ENCODE measurements around the gene MTRR.
"Not testable (repeated sequence)": the region's sequence is repeated elsewhere in the genome, so short reads cannot be mapped to it uniquely, and the experiment has no call there.

MTRR gene

DNA sequence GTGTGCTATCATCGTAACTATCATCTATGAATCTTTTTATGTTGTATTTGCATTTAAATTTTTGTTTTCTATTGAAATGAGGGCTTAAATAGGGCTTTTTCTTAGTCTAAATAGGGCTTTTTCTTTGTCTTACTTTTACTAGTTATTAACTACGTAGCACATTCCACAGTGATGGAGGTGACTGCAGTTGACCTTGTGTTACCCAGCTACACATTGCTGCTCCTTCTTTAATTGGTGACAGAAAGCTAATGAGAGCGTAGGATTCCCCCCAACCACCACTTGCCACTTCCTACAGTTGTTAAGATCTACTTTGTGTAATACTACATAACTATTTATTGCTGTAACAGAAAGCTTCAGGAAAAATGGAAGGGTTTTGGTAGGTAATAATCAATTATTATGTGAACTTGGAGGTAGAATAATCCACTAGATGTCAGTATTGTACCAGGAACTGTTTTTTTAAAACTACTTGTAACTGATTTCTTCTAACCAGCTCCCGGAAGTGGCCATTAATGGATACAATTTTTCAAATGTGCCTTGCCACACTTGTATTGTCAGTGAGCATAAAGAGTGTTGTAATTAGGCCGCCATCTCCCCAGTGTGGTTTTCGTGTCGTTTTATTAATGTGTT lies 18.0 kb downstream of the MTRR start:
- Mint-ChIP-seq H3K36me3 (ENCODE audit: insufficient read depth) (peaks cover 78% of the 10 kb centered on the region), H3K9me3 (no peaks in the 10 kb centered on the region), H3K27me3 (no peaks in the 10 kb centered on the region), H3K4me3 (no peak overlapping the region), H3K4me1 (ENCODE audit: low read depth in 2 of 2) (peaks cover 7 to 15% of the 10 kb centered on the region in 2 donors), H3K27ac (peak overlapping the region; percentile 6 to 84)
- DNase-seq (peak in 1 of 3 experiments; percentile 4), ATAC-seq (replicated peaks) (peak; percentile 65)

DNA sequence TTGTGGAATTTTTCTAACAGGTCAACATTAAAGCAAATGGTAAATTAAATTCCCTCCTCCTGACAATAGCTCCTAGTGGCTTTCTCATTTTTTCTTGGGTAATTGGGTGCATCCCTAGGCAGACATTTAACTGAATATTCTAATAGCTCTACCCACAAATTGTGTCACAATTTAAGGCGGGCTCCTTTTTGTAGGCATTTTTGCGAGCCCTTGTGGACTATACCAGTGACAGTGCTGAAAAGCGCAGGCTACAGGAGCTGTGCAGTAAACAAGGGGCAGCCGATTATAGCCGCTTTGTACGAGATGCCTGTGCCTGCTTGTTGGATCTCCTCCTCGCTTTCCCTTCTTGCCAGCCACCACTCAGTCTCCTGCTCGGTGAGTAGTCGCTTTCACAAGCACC lies 20.0 kb downstream of the MTRR start:
- DNase-seq = no peak
- ATAC-seq (replicated peaks) = no peak
- Mint-ChIP-seq H3K4me3 (no peak overlapping the region), H3K36me3 (ENCODE audit: insufficient read depth) (peaks cover 76% of the 10 kb centered on the region), H3K27ac (peak overlapping the region in 1 of 2 donors; percentile 20), H3K4me1 (ENCODE audit: low read depth in 2 of 2) (peaks cover 5 to 9% of the 10 kb centered on the region in 2 donors), H3K9me3 (no peaks in the 10 kb centered on the region), H3K27me3 (no peaks in the 10 kb centered on the region)

DNA sequence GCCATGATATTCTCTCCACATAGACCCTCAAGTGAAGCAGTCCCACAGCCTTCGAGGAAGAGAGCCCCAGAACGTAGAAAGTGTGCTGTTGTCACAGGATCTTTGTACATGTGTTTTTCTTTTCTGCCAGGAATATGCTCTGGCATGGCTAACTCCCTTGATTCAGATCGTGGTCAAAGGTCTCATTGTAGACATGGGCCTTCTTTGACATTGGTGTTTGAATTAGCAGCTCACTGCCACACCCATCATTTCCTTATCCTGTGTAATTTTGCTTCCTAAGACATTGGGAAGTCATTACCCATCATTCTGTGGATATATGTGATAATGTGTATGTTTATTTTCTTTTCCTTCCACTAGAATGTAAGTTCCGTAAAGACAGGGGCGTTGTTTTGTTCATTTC lies 25.5 kb downstream of the MTRR start:
- Mint-ChIP-seq H3K4me3 (no peak overlapping the region), H3K27ac (peak overlapping the region; percentile 20 to 46), H3K27me3 (no peaks in the 10 kb centered on the region), H3K9me3 (no peaks in the 10 kb centered on the region), H3K36me3 (ENCODE audit: insufficient read depth) (peaks cover 90% of the 10 kb centered on the region), H3K4me1 (ENCODE audit: low read depth in 2 of 2) (no peaks in the 10 kb centered on the region)
- DNase-seq (no peak), ATAC-seq (replicated peaks) (no peak)

DNA sequence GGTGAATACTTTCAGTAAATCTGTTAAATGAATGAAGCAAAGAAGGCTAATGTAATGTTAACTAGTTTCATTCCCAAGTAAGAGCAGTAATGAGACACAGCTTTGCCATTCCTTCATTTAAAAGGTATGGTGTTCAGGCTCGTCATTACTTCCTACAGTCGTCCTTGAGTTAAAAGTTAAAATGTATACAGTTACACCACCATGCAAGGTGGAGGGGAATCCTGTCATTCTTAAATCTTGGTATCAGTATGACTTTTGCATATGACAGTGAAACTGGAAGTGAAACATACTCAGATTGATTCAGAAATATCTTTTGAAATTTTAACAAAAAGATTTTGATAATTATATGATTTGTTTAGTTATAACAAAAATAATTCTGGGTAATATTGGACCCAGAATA lies 25.9 kb downstream of the MTRR start:
- Mint-ChIP-seq H3K36me3 (ENCODE audit: insufficient read depth) (peaks cover 89% of the 10 kb centered on the region), H3K27ac (peak overlapping the region in 1 of 2 donors; percentile 46), H3K4me1 (ENCODE audit: low read depth in 2 of 2) (no peaks in the 10 kb centered on the region), H3K9me3 (no peaks in the 10 kb centered on the region), H3K4me3 (no peak overlapping the region), H3K27me3 (no peaks in the 10 kb centered on the region)
- DNase-seq = no peak
- ATAC-seq (replicated peaks) = no peak

DNA sequence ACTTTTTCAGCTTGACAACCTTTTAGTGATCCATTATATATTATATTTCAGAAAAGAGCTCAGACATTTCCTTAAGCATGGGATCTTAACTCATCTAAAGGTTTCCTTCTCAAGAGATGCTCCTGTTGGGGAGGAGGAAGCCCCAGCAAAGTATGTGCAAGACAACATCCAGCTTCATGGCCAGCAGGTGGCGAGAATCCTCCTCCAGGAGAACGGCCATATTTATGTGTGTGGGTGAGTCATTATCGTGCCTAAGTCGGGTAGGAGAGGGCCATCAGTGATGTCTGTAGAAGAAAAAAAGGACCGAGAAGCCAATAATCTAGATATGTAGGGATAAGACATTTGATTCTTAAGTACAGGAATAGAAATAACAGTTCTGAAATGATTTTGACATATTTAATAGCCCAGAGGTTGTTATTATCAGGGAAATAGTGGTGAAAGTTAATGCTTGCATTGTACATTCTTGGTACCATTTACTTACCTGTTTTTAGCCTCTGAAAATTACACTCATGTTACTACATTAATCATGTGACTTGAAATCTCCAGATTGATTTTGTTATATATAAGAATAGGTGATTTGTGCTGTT lies 28.2 kb downstream of the MTRR start:
- DNase-seq (peak in 1 of 3 experiments; percentile 8), ATAC-seq (replicated peaks) (peak; percentile 53)
- no peak overlapping the region for H3K4me3 Mint-ChIP-seq
- no peaks in the 10 kb centered on the region for H3K4me1 Mint-ChIP-seq (ENCODE audit: low read depth in 2 of 2)
- H3K27me3 Mint-ChIP-seq = no peaks in the 10 kb centered on the region
- peaks cover 91% of the 10 kb centered on the region for H3K36me3 Mint-ChIP-seq (ENCODE audit: insufficient read depth)
- no peaks in the 10 kb centered on the region for H3K9me3 Mint-ChIP-seq
- peak overlapping the region in 1 of 2 donors; percentile 1 for H3K27ac Mint-ChIP-seq

DNA sequence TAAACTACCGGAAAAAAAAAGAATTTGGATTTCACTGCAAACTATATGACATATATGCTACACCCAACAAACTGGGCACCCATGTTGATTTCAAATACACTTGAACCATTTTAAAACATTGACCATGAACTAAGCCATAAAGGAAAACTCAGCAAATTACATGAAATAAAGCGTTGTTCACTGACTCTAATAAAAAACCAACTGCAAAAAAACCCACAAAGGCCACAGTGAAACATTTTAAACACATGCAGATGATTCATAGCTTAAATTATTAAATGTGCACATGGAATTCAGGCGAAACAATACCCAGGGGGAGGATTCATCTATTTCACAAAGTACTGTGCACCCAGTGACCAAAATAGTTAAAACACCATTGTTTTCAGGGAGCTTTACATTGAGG lies 33.3 kb downstream of the MTRR start:
- Mint-ChIP-seq H3K27me3 (no peaks in the 10 kb centered on the region), H3K27ac (no peak overlapping the region)

DNA sequence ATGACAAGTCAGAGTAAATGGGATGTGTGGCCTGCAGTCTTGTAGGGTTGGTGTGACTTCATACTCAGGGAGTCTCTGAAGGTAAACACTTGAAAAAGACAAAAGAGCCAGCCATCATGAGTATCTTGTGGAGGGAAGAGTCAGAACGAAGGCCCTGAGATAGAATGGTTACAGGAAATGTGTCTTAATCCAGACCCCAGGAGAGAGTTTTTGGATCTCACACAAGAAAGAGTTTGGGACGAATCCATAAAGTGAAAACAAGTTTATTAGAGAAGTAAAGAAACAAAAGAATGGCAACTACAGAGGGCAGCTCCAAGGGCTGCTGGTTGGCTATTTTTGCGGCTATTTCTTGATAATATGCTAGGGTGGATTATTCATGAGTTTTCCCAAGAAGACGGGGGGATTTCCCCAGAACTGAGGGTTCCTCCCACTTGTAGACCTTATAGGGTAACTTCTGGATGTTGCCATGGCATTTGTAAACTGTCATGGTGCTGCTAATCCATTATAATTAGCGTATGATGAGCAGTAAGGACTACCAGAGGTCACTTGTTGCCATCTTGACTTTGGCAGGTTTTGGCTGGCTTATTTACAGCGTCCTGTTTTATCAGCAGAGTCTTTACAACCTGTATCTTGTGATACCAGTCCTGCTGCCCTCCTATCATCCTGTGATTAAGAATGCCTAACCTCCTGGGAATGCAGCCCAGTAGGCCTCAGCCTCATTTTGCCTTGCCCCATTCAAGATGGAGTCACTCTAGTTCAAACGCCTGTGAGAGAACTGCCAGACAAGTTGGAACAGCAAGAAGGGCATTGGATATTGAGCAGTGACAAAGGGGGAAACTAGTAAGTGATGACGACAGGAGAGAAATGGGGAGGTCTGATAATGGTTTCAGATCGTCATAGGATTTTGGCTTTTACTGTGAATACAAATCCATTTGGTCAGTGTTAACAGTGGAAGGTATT lies 34.0 kb downstream of the MTRR start:
- H3K36me3 Mint-ChIP-seq (ENCODE audit: insufficient read depth) = peaks cover 37% of the 10 kb centered on the region
- H3K9me3 Mint-ChIP-seq = peaks cover 2 to 5% of the 10 kb centered on the region in 2 donors
- DNase-seq = no peak
- no peaks in the 10 kb centered on the region for H3K27me3 Mint-ChIP-seq
- no peaks in the 10 kb centered on the region for H3K4me1 Mint-ChIP-seq (ENCODE audit: low read depth in 2 of 2)
- no peak for ATAC-seq (replicated peaks)
- H3K4me3 Mint-ChIP-seq = no peak overlapping the region
- no peak overlapping the region for H3K27ac Mint-ChIP-seq

More for the DNA sequence above, 33.3 kb downstream of the MTRR start:
- ATAC-seq (replicated peaks) (no peak), DNase-seq (no peak)
- peaks cover 45% of the 10 kb centered on the region for H3K36me3 Mint-ChIP-seq (ENCODE audit: insufficient read depth)
- H3K4me3 Mint-ChIP-seq = no peak overlapping the region
- no peaks in the 10 kb centered on the region for H3K9me3 Mint-ChIP-seq
- no peaks in the 10 kb centered on the region for H3K4me1 Mint-ChIP-seq (ENCODE audit: low read depth in 2 of 2)

DNA sequence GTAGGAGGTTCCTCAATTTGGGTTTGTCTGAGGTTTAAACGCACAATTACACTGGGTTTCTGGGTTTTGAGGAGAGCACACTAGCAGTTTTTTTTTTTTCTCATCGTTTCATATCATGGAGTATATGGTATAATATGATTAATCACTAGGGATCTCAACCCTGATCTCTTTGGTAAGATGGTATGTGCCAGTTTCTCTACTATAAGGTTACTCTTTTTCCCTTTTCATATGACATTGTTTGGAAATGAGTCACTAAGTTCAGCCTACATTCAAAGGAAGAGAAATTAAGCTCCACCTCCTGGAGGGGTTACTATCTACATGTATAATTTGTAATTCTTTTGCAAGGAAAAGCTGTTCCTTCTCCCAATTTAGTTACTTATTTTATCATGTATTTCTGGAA lies 35.2 kb downstream of the MTRR start:
- peaks cover 2 to 12% of the 10 kb centered on the region in 2 donors for H3K9me3 Mint-ChIP-seq
- no peak for DNase-seq
- no peak overlapping the region for H3K4me3 Mint-ChIP-seq
- no peaks in the 10 kb centered on the region for H3K27me3 Mint-ChIP-seq
- peak overlapping the region in 1 of 2 donors; percentile 10 for H3K27ac Mint-ChIP-seq
- H3K36me3 Mint-ChIP-seq (ENCODE audit: insufficient read depth) = peaks cover 29% of the 10 kb centered on the region
- ATAC-seq (replicated peaks) = no peak
- no peaks in the 10 kb centered on the region for H3K4me1 Mint-ChIP-seq (ENCODE audit: low read depth in 2 of 2)

DNA sequence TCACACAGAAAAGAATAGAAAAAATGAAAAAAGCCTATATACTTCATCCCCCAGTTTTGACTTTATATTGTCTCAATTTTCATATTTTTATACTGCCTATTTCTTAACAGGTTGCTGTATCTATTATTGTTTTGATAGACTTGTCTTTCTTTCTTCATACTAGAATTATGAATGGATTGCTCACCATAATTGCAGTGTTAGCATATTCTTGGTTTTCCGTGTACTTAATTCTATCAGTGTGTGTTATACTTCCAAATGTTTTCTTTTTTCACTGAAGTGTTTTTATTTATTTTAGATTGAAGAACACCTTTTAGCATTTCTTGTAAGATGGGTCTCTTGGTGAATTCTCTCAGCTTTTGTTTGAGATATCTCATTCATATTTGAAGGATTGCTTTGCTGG lies 38.7 kb downstream of the MTRR start:
- Mint-ChIP-seq H3K9me3 (peaks cover 3 to 12% of the 10 kb centered on the region in 2 donors), H3K4me1 (ENCODE audit: low read depth in 2 of 2) (no peaks in the 10 kb centered on the region), H3K27me3 (no peaks in the 10 kb centered on the region), H3K4me3 (no peak overlapping the region), H3K27ac (no peak overlapping the region), H3K36me3 (ENCODE audit: insufficient read depth) (peaks cover 4% of the 10 kb centered on the region)
- DNase-seq = no peak
- no peak for ATAC-seq (replicated peaks)

DNA sequence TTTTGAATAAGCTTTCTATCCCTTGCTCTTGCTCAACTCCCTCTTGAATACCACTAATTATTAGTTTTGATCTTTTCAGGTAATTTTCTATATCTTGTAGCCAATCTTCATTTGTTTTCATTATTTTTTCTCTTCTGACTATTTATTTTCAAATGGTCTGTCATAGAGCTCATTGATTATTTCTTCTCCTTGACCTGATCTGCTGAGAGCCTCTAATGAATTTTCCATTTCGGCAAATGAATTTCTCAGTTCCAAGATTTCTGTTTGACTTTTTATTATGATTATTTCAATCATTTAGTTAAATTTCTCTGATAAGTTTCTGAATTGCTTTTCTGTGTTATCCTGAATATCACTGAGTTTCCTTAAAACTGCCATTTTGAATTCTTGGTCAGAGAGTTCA lies 39.4 kb downstream of the MTRR start:
- no peaks in the 10 kb centered on the region for H3K4me1 Mint-ChIP-seq (ENCODE audit: low read depth in 2 of 2)
- peaks cover 4% of the 10 kb centered on the region for H3K36me3 Mint-ChIP-seq (ENCODE audit: insufficient read depth)
- no peak overlapping the region for H3K4me3 Mint-ChIP-seq
- no peak overlapping the region for H3K27ac Mint-ChIP-seq
- DNase-seq (no peak), ATAC-seq (replicated peaks) (no peak)
- H3K27me3 Mint-ChIP-seq = no peaks in the 10 kb centered on the region
- peaks cover 6 to 12% of the 10 kb centered on the region in 2 donors for H3K9me3 Mint-ChIP-seq

DNA sequence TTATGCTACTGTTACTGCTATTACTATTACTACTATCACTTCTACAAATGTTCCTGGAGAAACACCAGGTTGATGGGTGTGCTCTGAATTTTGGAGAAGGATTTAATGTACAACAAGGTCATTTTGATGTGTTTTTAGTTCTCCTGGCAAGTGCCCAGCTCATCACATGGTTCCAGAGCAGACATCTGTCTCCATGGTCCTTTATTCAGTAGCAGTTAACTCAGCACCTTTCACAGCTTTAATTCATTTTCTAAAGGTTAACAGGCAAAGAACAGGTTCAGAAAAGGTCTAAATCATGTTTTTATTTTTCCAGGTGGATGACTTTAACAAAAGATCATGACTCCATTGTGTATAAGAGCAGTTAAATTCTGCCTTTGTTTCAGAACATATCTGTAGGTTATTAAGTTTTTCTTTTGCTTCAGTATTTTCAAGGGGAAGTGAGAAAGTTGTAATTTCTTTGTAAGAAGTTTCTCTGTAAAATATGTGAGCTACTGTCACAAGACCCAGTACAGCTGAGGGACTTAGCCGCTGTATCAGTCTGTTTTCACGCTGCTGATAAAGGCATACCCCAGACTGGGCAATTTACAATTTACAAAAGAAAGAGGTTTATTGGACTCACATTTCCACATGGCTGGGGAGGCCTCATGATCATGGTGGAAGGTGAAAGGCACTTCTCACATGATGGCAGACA lies 41.9 kb downstream of the MTRR start:
- Mint-ChIP-seq H3K4me1 (ENCODE audit: low read depth in 2 of 2) (no peaks in the 10 kb centered on the region), H3K4me3 (no peak overlapping the region), H3K36me3 (ENCODE audit: insufficient read depth) (peaks cover 4% of the 10 kb centered on the region), H3K27me3 (no peaks in the 10 kb centered on the region), H3K27ac (no peak overlapping the region), H3K9me3 (peaks cover 6 to 12% of the 10 kb centered on the region in 2 donors)
- ATAC-seq (replicated peaks) = no peak
- no peak for DNase-seq

DNA sequence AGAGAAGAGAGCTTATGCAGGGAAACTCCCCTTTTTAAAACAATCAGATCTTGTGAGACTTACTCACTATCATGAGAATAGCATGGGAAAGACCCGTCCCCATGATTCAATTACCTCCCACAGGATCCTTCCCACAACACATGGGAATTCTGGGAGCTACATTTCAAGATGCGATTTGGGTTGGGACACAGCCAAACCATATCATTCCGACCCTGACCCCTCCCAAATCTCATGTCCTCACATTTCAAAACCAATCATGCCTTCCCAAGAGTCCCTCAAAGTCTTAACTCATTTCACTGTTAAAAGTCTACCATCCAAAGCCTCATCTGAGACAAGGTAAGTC lies 42.5 kb downstream of the MTRR start:
- not testable (repeated sequence) for H3K4me3 Mint-ChIP-seq; DNase-seq; H3K36me3 Mint-ChIP-seq (ENCODE audit: insufficient read depth); H3K27me3 Mint-ChIP-seq; ATAC-seq (replicated peaks); H3K27ac Mint-ChIP-seq; H3K4me1 Mint-ChIP-seq (ENCODE audit: low read depth in 2 of 2)
- H3K9me3 Mint-ChIP-seq = peaks cover 6 to 12% of the 10 kb centered on the region in 2 donors

DNA sequence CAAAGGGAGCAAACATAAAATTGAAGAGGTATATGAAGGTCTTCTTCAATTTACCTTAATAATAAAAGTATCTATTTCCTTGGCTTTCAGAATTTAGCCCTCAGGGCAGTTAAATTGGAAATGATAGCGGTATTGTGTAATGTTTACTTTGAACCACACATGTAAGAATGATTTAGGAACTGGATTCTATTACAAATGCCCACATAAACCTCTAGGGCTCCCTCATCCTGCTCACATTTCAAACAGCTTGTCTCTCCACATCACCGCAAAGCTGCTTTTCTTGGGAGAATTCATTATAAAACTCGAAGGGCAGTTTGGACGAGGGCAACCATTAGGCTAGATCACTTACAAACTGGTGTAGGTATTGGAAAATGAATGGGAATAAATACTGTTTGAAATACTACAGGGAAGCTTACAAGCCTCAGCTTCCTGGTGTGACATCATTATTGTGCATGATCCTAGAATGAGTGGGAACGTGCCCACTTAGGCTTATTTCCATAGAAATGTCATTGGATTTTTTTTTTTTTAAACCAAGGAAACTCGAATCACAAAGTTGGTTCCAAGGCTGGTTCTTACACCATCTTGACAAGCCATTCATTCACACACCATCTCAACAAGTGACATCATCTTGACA lies 47.3 kb downstream of the MTRR start:
- peaks cover 0 to 6% of the 10 kb centered on the region in 2 donors for H3K27me3 Mint-ChIP-seq
- H3K9me3 Mint-ChIP-seq = peaks cover 0 to 3% of the 10 kb centered on the region in 2 donors
- H3K36me3 Mint-ChIP-seq (ENCODE audit: insufficient read depth) = no peaks in the 10 kb centered on the region
- H3K4me3 Mint-ChIP-seq = no peak overlapping the region
- H3K27ac Mint-ChIP-seq = no peak overlapping the region
- no peak for ATAC-seq (replicated peaks)
- no peaks in the 10 kb centered on the region for H3K4me1 Mint-ChIP-seq (ENCODE audit: low read depth in 2 of 2)
- DNase-seq = no peak

Data from effector memory CD8-positive, alpha-beta T cell (primary cell).